HepG2 (cell line): ENCODE data around the gene PHRF1.

Source experiments
- MEIS2 ChIP-seq: sonication (generic); formaldehyde crosslinking; IDR thresholded peaks from 2 replicates; pipeline ENCODE4 v1.9.0; 2021; ENCODE audit warnings: mild to moderate bottlenecking, missing genetic modification reagents
- MTA3 ChIP-seq: sonication (generic); formaldehyde crosslinking; IDR thresholded peaks from 2 replicates; pipeline ENCODE4 v1.4.0; 2020; ENCODE audit warnings: missing genetic modification reagents
- RAD21 ChIP-seq: fragments of 450-650 bp; formaldehyde crosslinking; IDR thresholded peaks from 2 replicates; pipeline ENCODE4 v1.5.0; 2020; ENCODE audit warnings: mild to moderate bottlenecking
- RERE ChIP-seq: IDR thresholded peaks from 2 replicates; pipeline ENCODE4 v1.6.1; 2016; ENCODE audit warnings: low read depth, missing genetic modification reagents, missing compliant biosample characterization
- SUZ12 ChIP-seq: fragments of 150-350 bp; IDR thresholded peaks from 2 replicates; pipeline ENCODE4 v1.6.1; 2014; ENCODE audit warnings: low read depth, low read length
- ZBTB7A ChIP-seq: sonication (generic); formaldehyde crosslinking; IDR thresholded peaks from 2 replicates; pipeline ENCODE4 v1.8.0; 2022; ENCODE audit warnings: mild to moderate bottlenecking, missing genetic modification reagents

GRCh38 chr11:623349-623869, 47.1 kb downstream of the PHRF1 start:
- TF ChIP-seq SUZ12 (no peak), RERE (CRISPR knock-in tag) (no peak), ZBTB7A (CRISPR knock-in tag) (no peak), RAD21 (CRISPR knock-in tag) (no peak), MTA3 (CRISPR knock-in tag) (no peak), MEIS2 (no peak)
